ENCODE data around the gene SPAG9. TPM values are rescaled to one million over a fixed set of nuclear protein-coding genes. Genes with fewer than 3 reads are reported as not detected.
A peak's percentile ranks its signal among the peaks of the same experiment; 100 is the strongest.

The SPAG9 gene, protein sequence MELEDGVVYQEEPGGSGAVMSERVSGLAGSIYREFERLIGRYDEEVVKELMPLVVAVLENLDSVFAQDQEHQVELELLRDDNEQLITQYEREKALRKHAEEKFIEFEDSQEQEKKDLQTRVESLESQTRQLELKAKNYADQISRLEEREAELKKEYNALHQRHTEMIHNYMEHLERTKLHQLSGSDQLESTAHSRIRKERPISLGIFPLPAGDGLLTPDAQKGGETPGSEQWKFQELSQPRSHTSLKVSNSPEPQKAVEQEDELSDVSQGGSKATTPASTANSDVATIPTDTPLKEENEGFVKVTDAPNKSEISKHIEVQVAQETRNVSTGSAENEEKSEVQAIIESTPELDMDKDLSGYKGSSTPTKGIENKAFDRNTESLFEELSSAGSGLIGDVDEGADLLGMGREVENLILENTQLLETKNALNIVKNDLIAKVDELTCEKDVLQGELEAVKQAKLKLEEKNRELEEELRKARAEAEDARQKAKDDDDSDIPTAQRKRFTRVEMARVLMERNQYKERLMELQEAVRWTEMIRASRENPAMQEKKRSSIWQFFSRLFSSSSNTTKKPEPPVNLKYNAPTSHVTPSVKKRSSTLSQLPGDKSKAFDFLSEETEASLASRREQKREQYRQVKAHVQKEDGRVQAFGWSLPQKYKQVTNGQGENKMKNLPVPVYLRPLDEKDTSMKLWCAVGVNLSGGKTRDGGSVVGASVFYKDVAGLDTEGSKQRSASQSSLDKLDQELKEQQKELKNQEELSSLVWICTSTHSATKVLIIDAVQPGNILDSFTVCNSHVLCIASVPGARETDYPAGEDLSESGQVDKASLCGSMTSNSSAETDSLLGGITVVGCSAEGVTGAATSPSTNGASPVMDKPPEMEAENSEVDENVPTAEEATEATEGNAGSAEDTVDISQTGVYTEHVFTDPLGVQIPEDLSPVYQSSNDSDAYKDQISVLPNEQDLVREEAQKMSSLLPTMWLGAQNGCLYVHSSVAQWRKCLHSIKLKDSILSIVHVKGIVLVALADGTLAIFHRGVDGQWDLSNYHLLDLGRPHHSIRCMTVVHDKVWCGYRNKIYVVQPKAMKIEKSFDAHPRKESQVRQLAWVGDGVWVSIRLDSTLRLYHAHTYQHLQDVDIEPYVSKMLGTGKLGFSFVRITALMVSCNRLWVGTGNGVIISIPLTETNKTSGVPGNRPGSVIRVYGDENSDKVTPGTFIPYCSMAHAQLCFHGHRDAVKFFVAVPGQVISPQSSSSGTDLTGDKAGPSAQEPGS (N-terminal part only)
- 10 to 100 TPM; 39.8 to 43.2 TPM for total RNA-seq

DNA sequence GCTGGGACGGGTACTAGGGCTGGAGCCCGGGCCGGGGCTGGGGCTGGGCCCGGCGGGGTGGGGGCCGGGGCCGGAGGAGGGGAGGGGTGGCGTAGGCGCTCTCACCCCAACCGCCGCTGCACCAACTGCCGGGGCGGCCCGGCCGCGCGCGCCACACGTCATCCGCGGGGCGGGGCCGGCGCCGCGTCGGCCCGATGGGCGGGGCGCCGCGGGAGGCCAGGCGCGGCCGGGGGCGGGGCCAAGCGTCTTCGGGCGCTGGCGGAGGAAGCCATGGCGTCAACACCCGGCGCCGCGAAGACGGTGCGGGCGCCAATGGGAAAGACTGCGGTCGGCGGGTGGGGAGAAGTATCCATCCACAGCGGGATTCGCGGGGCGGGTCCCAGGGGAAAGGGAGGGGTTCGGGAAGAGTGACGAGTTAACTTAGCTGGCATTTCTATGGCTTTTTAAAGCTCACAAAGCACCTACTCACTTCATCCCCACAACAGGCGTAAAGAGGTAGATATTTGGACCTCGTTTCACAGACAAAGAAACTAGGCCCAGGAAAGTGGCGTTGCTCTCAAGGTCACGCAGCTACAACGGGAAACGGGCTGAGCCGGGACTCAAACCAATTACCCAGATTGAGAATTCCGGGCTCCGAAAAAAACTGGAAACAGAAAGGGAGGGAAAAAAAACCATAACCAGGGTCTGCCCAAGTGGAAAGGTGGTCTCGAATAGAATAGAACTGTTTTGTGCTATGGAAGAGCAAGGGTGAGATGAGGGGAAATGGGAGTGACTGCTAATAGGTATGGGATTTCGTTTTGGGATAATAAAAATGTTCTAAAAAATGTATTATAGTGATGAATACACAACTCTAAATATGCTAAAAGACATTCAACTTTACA lies at the start of gene SPAG9:
Gene SPAG9 (minus strand): TSS at position 130 of the 881 bp plus-strand sequence. CDS start 212 bp downstream, outside the sequence.
- CTCF ChIA-PET, result interaction anchor here (1.1 to 1.5 kb wide), 3 partner anchors 32 to 120 kb away, joined by 3 to 12 read pairs (median 3); partner anchors contain the start of gene NME1
- Mint-ChIP-seq H3K36me3 (ENCODE audit: low read depth) (peaks cover 2% of the 10 kb centered on the region), H3K27ac (peak within 1 kb of the TSS; percentile 99), H3K9me3 (no peaks in the 10 kb centered on the region), H3K4me1 (ENCODE audit: low read depth) (peaks cover 49% of the 10 kb centered on the region), H3K4me3 (peak within 1 kb of the TSS; percentile 98), H3K27me3 (ENCODE audit: low read depth) (no peaks in the 10 kb centered on the region)
- intact Hi-C loops (cut with micrococcal nuclease), result loop anchor here (1.0 to 5.0 kb wide), 10 partner anchors 26 to 610 kb away; partner anchors contain the start of genes MBTD1, NME1, TOB1 and UTP18
- DNase-seq, result peak; percentile 92

DNA sequence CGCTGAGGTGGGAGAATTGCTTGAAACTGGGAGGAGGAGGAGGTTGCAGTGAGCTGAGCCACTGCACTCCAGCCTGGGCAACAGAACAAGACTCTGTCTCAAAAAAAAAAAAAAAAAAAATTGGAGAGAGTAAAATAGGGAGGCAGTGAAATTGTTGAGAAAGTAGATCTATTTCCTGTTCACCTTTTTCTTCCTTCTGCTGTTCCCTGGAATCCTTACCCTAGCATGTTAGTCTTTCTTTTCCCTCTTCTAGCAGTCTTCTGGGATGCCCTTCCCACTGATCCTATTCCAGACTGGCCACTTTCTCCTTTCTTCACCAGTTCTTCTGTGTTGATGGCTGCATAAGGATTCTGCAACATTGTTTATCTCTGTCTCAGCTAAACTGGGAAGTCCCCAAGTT lies 48.7 kb upstream of the SPAG9 start:
- intact Hi-C loops (cut with micrococcal nuclease), result loop anchor here (5.0 kb wide), 1 partner anchor 302 kb away; the partner anchor contains the start of gene TOB1
- Mint-ChIP-seq H3K4me3 (no peak overlapping the region), H3K27me3 (ENCODE audit: low read depth) (no peaks in the 10 kb centered on the region), H3K27ac (peak overlapping the region; percentile 13), H3K4me1 (ENCODE audit: low read depth) (peaks cover 29% of the 10 kb centered on the region), H3K9me3 (no peaks in the 10 kb centered on the region), H3K36me3 (ENCODE audit: low read depth) (peaks cover 34% of the 10 kb centered on the region)
- CTCF ChIA-PET, result no interaction called here
- DNase-seq, result no peak

DNA sequence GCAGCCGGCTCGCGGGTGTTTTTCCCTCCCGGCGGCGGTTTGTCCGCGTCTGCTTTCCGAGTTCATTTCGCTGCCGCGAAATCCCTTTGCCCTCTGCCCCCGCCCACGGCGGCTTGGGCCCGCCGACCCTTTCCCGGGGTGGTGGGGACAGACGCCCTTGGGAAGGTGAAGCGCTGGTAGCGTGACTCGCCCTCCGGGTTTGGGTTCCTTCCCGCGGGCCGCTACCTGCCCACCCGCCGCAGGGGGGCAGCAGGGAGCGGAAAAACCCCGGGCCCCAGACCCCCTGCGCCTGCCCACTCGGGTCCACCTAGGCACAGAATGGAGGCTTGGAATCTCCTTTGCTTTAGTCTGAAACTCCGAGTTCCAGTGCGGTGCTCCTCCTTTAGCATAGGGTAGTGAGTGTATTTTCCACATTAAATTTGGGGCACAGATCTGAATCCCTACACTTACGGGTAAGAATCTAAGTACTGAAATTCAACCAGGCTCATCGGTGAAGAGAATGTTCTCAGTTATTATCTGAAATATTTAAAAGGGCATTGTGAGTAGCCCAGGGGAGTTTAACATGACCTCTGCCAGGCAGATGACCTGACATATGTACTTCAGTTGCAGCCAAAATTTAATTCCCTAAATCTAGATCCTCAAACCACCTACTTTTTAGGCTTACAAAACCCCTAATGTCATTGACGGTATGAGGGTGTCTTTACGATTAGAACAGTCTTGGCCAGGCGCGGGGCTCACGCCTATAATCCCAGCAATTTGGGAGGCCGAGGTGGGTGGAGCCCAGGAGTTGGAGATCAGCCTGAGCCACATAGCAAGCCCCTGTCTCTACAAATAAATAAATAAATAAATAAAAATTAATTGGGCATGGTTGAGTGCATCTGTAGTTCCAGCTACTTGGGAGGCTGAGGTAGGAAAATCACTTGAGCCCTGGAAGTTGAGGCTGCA lies 46.6 kb upstream of the SPAG9 start:
- H3K9me3 Mint-ChIP-seq, result no peaks in the 10 kb centered on the region
- peak overlapping the region; percentile 78 for H3K4me3 Mint-ChIP-seq
- intact Hi-C loops (cut with micrococcal nuclease), result loop anchor here (1.0 to 5.0 kb wide), 4 partner anchors 14 to 300 kb away; partner anchors contain the start of genes MBTD1, NME1, SPAG9 and TOB1
- peaks cover 29% of the 10 kb centered on the region for H3K4me1 Mint-ChIP-seq (ENCODE audit: low read depth)
- no peaks in the 10 kb centered on the region for H3K27me3 Mint-ChIP-seq (ENCODE audit: low read depth)
- CTCF ChIA-PET, result interaction anchor here (2.9 kb wide), 1 partner anchor 14 kb away, joined by 13 read pairs; the partner anchor contains the start of gene NME1
- peak overlapping the region; percentile 76 for H3K27ac Mint-ChIP-seq
- peaks cover 43% of the 10 kb centered on the region for H3K36me3 Mint-ChIP-seq (ENCODE audit: low read depth)
- peak; percentile 66 for DNase-seq

DNA sequence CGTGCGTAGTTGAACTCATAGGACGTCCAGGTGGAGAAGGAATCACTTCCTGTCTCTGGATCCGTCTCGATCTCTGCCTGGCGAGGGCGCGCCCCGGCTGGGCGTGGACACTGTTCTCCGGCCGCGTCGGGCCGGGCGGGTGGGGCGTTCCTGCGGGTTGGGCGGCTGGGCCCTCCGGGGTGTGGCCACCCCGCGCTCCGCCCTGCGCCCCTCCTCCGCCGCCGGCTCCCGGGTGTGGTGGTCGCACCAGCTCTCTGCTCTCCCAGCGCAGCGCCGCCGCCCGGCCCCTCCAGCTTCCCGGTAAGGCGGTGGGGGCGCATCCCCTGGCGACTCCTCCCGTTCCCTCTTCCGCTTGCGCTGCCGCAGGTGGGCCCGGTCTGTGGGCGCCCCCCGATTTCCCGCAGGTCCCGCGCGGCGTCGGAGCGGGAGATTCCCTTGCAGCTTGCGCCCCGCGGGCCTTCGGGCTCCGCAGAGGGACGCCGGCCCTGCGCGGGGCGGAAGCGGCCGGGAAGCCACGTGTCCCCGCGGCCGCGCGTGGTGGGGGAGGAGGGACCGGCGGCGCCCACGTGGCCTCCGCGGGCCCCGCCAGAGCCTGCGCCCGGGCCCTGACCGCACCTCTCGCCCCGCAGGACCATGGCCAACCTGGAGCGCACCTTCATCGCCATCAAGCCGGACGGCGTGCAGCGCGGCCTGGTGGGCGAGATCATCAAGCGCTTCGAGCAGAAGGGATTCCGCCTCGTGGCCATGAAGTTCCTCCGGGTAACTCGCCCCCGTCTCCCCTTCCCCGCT lies 45.7 kb upstream of the SPAG9 start, which contains the start of gene NME2:
Gene NME2 (plus strand): TSS at position 214 of the 789 bp plus-strand sequence. CDS start 420 bp downstream, at position 634.
- peak; percentile 50 for DNase-seq
- no peaks in the 10 kb centered on the region for H3K9me3 Mint-ChIP-seq
- intact Hi-C loops (cut with micrococcal nuclease), result loop anchor here (1.0 to 5.0 kb wide), 3 partner anchors 13 to 299 kb away; partner anchors contain the start of genes MBTD1, NME1, TOB1 and UTP18
- peak within 1 kb of the TSS; percentile 81 for H3K4me3 Mint-ChIP-seq
- peaks cover 29% of the 10 kb centered on the region for H3K4me1 Mint-ChIP-seq (ENCODE audit: low read depth)
- H3K27ac Mint-ChIP-seq, result peak within 1 kb of the TSS; percentile 90
- no peaks in the 10 kb centered on the region for H3K27me3 Mint-ChIP-seq (ENCODE audit: low read depth)
- peaks cover 48% of the 10 kb centered on the region for H3K36me3 Mint-ChIP-seq (ENCODE audit: low read depth)
- CTCF ChIA-PET, result interaction anchor here (0.6 to 2.9 kb wide), 2 partner anchors 13 to 28 kb away, joined by 4 to 13 read pairs; partner anchors contain the start of gene NME1

DNA sequence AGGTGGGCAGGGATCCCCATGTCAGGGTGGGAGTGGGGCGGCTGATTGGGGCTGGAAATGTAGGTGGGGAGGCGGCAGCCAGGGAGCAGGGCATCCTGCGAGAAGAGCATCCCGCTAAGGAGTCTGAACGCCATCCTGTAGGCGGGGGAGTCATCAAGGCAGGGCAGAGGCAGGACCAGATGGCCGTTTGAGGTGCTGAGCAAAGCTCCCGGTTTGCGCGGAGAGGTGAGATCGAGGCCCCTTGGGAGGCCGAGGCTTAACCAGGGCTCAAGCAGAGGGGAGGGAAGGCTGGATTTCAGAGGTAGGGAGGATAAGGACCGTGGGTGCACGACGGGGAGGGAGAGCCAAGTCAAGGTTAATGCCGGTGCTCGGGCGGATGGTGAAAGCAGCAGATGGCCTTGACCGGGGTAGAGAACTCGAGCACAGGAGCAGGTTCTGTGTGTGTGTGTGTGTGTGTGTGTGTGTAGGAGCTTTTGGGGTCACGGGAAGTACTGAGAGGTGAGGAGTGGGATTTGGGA lies 45.1 kb upstream of the SPAG9 start:
- intact Hi-C loops (cut with micrococcal nuclease), result loop anchor here (1.0 to 5.0 kb wide), 3 partner anchors 12 to 298 kb away; partner anchors contain the start of genes MBTD1, NME1, TOB1 and UTP18
- Mint-ChIP-seq H3K9me3 (no peaks in the 10 kb centered on the region), H3K36me3 (ENCODE audit: low read depth) (peaks cover 48% of the 10 kb centered on the region), H3K27ac (peak overlapping the region; percentile 90), H3K4me3 (peak overlapping the region; percentile 81), H3K4me1 (ENCODE audit: low read depth) (peaks cover 27% of the 10 kb centered on the region), H3K27me3 (ENCODE audit: low read depth) (no peaks in the 10 kb centered on the region)
- CTCF ChIA-PET, result interaction anchor here (0.6 to 2.9 kb wide), 4 partner anchors 10 to 42 kb away, joined by 4 to 13 read pairs (median 6); partner anchors contain the start of gene NME1
- no peak for DNase-seq

DNA sequence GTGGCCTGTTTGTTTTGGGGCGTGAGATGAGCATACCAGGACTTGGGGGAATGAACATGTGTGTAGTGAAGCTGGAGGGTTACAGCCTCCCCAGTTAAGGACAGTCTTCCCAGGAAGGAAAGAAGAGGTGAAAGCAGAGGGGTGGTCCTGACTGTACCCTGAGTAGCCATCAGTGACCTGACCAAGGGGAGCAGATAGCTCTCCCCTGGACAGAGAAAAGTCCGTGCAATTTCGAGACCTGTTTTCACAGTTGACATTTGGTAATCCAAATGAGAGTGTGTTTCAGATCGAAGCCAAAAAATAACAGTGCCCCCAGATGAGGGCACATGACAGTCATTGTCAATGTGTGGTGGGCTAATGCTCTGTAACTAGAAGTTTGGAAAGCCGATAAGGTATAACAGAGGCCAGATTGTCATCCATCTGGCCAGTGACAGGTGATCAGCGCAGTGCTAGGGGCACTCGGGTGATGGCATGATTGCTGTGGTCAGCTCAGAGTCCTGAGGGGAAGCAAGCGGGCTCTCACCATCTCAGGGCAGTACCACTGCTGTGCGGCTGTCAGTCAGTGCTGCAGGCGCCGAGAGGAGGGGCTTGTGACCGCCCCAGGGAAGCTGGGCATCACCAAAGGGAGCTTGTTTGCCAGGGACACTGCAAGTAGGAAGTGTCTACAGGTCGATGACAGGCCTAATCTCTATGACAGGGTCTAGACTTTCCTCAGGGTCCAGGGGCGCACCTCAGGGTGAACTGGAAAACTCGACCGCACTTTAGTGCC lies 44.4 kb upstream of the SPAG9 start:
- peak overlapping the region; percentile 81 for H3K4me3 Mint-ChIP-seq
- CTCF ChIA-PET, result interaction anchor here (0.6 to 2.9 kb wide), 3 partner anchors 11 to 42 kb away, joined by 5 to 13 read pairs (median 6); partner anchors contain the start of gene NME1
- H3K36me3 Mint-ChIP-seq (ENCODE audit: low read depth), result peaks cover 51% of the 10 kb centered on the region

DNA sequence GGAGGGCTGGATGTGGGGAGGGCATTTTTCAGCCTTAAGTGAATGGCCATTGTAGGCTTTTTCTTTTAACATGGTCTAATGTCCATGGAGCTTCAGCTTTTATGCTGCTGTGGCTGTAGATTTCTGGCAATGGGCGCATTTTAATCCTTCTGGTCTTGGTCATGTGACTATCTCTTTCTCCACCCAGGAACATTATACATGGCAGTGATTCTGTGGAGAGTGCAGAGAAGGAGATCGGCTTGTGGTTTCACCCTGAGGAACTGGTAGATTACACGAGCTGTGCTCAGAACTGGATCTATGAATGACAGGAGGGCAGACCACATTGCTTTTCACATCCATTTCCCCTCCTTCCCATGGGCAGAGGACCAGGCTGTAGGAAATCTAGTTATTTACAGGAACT lies 40.9 kb upstream of the SPAG9 start:
- Mint-ChIP-seq H3K4me3 (no peak overlapping the region), H3K4me1 (ENCODE audit: low read depth) (peaks cover 24% of the 10 kb centered on the region), H3K27me3 (ENCODE audit: low read depth) (no peaks in the 10 kb centered on the region), H3K27ac (no peak overlapping the region), H3K36me3 (ENCODE audit: low read depth) (peaks cover 53% of the 10 kb centered on the region), H3K9me3 (no peaks in the 10 kb centered on the region)
- DNase-seq, result no peak
- CTCF ChIA-PET, result interaction anchor here (2.2 kb wide), 1 partner anchor 8 kb away, joined by 10 read pairs; the partner anchor contains the start of gene NME1
- intact Hi-C loops (cut with micrococcal nuclease), result no loop called here

More for the DNA sequence above, 44.4 kb upstream of the SPAG9 start:
- Mint-ChIP-seq H3K27ac (peak overlapping the region; percentile 90), H3K27me3 (ENCODE audit: low read depth) (no peaks in the 10 kb centered on the region), H3K4me1 (ENCODE audit: low read depth) (peaks cover 27% of the 10 kb centered on the region), H3K9me3 (no peaks in the 10 kb centered on the region)
- DNase-seq, result no peak
- intact Hi-C loops (cut with micrococcal nuclease), result loop anchor here (5.0 kb wide), 1 partner anchor 298 kb away; the partner anchor contains the start of gene TOB1

DNA sequence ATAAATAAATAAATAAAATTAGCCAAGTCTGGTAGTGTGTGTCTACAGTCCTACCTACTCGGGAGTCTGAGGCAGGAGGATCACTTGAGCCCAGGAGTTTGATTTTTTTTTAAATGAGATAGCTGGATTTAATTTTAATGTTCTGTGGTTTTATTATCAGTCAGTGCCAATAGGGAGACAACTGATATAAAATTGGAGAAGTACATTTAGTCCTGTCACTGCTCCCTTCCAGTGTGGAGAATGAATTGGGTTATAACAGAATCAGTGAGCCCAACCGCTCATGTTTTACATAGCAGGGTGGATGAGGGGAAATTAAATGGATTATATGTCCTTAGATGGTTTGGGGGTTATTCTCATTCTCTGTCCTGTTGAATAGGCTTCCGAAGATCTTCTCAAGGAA lies 38.9 kb upstream of the SPAG9 start:
- no peak for DNase-seq
- Mint-ChIP-seq H3K4me3 (no peak overlapping the region), H3K4me1 (ENCODE audit: low read depth) (peaks cover 32% of the 10 kb centered on the region), H3K36me3 (ENCODE audit: low read depth) (peaks cover 66% of the 10 kb centered on the region), H3K27me3 (ENCODE audit: low read depth) (no peaks in the 10 kb centered on the region), H3K9me3 (no peaks in the 10 kb centered on the region), H3K27ac (no peak overlapping the region)
- CTCF ChIA-PET, result interaction anchor here (0.7 kb wide), 1 partner anchor 161 kb away, joined by 3 read pairs; no protein-coding TSS in a partner anchor
- intact Hi-C loops (cut with micrococcal nuclease), result loop anchor here (10.0 kb wide), 1 partner anchor 615 kb away; the partner anchor contains the start of gene SPATA20
